NCI-H524 (cell line): Measurements from ENCODE around the gene RPH3AL.

Experiments used
- DNase-seq, 2 experiments: peaks; one replicate each; lab custom pipeline; 2025; lab: John Stamatoyannopoulos, UW

The RPH3AL gene

GRCh38 chr17:301681-302299, 50.8 kb downstream of the RPH3AL start:
- no peak for DNase-seq

GRCh38 chr17:300881-301280, 51.7 kb downstream of the RPH3AL start:
- DNase-seq, result no peak

- DNase-seq, result no peak
Measured at GRCh38 chr17:299546-299945, 53.1 kb downstream of the RPH3AL start.

DNA sequence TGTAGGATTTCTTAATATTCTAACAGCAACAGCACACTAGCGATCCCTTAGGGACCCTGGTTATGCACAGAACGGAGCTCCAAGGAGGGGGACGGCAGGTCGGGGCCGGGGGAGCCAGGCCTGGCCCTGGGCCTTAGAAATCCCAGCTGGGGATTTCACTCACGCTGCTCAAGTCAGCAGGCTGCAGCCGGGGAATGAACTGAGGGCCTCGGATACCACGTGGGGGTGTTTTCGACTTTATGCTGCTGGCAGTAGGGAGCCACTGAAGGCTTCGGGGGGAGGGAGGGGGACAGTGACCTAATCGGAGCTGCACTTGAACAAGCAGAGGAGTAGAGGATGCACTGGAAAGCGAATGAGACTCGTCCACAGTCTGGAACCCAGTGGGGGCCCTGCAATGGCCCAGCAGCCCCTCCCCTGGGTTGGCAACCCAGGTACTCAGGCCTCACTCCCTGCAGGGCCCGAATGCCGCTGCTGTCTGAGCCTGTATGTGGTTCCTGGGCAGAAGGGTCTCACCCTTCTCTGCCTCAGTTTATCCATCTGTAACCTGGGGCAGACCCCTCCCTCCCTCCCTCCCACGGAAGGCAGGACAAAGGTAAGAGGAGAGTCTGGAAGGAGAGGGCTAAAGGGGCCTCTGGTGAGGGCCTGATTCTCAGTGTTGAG, 53.7 kb downstream of the RPH3AL start:
- DNase-seq, result no peak

GRCh38 chr17:297758-298157, 54.8 kb downstream of the RPH3AL start:
- no peak for DNase-seq

- DNase-seq, result no peak
Measured at GRCh38 chr17:296906-297690, 55.5 kb downstream of the RPH3AL start.

DNA sequence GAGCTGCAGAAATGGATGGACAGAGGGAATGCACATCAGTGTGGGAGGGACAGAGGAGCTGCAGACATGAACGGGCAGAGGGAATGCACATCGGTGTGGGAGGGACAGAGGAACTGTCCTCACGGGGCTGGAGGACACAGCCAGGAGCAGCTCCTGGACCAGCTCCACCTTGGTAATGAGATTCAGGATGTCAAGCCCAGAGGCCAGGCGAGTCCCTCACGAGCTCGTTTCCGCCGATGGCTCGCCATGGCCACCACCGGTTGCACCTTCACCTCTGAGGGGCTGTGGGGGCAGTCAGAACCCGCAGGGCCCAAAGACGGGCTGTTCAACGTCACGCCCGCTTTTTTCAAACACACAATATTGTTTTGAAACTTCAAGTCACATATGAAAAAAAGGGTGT, 56.2 kb downstream of the RPH3AL start:
- DNase-seq, result no peak

DNA sequence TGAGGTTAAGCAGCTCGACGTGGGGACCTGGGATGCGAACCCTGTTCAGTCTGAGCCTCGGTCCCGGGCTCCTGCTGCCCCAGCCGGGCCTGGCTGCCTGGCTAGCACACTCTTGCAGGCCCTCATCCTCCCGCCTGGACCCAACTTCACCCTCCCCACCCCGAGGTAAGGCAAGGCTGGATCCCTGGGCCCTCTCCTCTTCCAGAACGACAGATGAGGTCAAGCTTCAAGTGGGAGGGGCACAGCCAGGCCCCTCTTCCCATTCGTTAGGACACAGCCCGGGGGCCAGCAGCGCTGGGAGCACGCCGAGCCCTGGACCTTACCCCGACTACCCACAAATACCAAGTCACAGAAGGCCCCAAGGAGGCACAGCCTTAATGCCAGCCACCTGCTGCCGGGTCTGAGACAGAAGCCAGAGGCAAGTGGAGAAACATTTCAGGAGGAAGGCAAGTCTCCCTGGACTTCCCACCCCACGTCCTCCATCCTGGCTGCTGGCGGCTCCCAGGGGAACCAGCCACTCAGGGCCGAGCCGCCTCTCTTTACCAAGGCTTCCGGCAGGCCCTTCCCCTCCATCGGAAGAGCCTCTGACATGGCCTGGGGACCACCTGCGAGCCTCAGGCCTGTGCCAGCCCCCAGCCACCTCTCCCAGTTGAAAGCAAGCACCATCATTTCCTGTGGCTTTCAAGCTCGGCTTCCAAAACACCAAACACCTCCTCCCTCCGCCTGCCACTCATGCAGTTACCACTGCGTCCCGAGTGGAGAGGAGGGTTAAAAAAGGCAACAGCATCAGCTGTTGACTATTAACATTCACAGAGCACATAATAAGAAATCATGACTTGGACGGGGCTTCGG, 59.9 kb downstream of the RPH3AL start:
- no peak for DNase-seq

DNA sequence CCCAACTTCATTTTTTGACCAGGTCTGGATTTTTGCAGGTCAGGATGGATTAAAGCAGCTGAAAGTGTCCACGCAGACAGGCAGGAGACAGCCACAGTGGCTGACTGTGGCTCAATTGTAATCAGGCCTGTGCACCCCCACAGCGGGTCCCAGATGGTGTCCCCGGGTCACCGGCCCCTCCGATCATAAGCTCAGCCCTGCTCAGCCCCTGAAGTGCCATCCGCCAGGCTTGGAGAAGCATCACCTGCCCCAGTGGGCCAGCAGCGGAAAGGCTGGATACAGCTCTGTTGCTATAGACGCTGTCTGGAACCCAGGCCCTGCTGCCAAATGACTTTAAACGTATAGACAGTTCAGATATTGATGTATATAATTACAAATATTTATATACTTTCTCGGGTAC, 60.6 kb downstream of the RPH3AL start:
- peak in 1 of 2 experiments; percentile 44 for DNase-seq

DNA sequence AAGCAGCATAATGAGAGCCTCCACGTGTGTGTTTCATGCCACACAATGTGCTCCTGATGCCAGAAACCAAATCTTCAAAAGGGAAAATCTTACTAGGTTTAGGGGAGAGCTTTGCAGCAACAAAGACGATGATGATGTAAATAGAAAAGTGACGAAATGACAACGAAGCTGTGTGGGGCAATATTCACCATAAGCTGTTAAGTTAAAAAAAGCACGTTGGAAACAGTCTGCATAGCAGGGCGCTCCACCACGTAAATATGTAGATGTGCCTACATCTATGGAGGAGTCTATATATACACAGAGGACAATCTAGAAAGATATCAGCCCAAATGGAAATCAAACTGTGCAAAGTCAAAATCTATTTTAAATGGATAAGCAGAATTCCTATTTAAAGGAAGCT, 61.0 kb downstream of the RPH3AL start:
- no peak for DNase-seq

GRCh38 chr17:290626-291025, 62.0 kb downstream of the RPH3AL start:
- DNase-seq, result no peak

- DNase-seq, result no peak
Measured at GRCh38 chr17:290121-290521, 62.5 kb downstream of the RPH3AL start.

- DNase-seq, result no peak
Measured at GRCh38 chr17:289409-289808, 63.2 kb downstream of the RPH3AL start.

- DNase-seq, result no peak
Measured at GRCh38 chr17:288802-289356, 63.7 kb downstream of the RPH3AL start.

DNA sequence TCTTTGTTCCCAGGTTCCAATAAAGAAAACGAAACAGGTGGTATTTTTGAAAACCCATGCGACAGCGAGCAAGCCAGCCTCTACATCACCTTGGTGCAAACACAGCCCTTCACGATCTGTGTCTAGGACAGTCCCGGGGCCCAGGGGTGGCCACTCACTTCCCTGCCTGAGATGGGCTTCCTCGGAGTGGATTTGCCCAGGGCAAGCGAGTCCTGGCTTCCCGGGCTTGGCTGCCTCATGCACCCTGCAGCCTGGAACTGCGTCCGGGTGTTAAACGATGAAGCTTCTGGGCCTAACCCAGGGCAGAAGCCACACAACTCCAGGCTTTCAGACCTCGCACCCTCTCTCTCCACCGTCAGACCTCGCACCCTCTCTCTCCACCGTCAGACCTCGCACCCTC, 66.0 kb downstream of the RPH3AL start:
- DNase-seq, result no peak

DNA sequence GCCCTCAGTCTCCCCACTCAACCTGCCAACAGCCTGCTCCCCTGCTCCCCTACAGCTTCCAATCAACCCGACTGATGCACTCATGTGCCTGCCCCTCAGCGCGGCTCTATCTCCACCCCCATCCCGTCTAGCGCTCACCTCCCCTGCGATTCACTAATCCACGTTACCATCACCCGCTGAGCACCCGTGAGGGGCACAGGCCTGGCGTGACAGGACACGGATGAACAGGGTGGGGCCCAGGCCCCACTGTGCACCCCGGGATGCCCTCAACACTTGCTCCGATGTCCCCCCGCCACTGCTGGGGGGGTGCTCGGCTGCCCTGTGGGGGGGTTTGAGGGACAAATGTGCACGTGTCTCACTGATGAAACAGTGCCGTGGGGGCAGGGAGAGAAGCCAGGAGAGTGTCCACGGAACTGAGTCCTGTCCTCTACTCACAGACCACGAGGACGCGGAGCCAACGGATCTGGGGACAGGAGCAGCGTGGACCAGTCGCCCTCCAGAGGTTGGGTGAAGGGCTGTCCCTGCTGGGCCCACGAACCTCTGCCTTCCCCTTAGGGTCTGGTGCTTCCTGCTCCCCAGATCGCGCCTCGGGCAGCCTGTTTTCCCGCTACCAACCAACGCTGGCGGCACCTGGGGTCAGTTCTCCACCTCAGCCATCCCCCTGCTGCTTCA, 66.7 kb downstream of the RPH3AL start:
- DNase-seq, result no peak

DNA sequence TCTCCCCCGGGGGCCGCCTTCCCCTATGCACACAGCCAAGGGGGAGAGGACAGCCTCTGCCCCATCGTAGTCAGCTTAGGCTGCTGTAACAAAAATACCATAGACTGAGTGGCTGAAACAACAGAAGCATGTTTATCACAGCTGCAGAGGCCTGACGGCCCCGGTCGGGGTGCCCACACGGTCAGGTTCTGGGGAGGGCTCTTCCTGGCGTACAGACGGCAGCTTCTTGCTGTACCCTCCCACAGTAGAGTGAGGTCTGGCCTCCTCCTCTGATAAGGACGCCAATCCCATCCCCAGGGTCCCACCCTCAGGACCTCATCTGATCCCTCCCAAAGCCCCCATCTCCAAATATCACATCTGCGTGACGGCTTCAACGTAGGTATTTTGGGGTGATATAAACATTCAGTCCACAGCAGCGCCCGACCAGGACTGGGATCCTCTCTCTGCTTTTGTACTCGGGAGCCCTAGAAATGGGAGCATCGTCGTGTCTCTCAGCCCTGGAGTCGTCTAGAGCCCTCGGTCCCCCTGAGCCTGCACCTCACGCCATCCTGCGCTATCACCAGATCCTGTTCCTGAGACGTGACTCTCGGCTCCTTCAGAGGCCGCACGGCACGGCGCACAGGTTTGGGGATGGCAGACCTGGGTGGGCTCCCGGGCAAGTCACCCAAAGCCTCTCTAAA, 67.8 kb downstream of the RPH3AL start:
- DNase-seq, result no peak

- no peak for DNase-seq
Measured at GRCh38 chr17:283911-284675, 68.5 kb downstream of the RPH3AL start.

- DNase-seq, result no peak
Measured at GRCh38 chr17:282912-283882, 69.4 kb downstream of the RPH3AL start.
